NCI-H128 (cell line): ENCODE results near the gene GATA5.

Experiments used
- DNase-seq: peaks from one replicate; lab custom pipeline; 2025; ENCODE audit not compliant: unreplicated experiment; lab: John Stamatoyannopoulos, UW

Gene GATA5

DNA sequence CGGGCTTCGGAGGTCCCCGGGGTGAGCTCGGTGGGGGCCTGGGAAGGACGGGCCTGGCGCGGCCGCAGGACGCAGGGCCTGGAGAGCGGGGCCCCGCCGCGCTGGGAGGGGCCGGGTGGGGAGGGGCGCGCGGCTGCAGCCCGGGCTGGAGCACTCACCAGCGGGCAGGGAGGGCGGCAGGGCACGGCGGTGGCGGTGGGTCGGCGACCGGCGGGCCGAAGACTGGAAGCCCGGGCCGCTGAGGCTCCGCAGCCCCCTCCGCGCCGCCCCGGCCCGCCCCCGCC, at the start of gene GATA5:
Gene GATA5, minus strand, starts transcription at position 224 of the 284 bp plus-strand sequence. CDS start 474 bp downstream, outside the sequence.
- no peak for DNase-seq

GRCh38 chr20:62525014-62525413, 49.2 kb upstream of the GATA5 start:
- no peak for DNase-seq

GRCh38 chr20:62524505-62524911, 48.7 kb upstream of the GATA5 start:
- DNase-seq = no peak

DNA sequence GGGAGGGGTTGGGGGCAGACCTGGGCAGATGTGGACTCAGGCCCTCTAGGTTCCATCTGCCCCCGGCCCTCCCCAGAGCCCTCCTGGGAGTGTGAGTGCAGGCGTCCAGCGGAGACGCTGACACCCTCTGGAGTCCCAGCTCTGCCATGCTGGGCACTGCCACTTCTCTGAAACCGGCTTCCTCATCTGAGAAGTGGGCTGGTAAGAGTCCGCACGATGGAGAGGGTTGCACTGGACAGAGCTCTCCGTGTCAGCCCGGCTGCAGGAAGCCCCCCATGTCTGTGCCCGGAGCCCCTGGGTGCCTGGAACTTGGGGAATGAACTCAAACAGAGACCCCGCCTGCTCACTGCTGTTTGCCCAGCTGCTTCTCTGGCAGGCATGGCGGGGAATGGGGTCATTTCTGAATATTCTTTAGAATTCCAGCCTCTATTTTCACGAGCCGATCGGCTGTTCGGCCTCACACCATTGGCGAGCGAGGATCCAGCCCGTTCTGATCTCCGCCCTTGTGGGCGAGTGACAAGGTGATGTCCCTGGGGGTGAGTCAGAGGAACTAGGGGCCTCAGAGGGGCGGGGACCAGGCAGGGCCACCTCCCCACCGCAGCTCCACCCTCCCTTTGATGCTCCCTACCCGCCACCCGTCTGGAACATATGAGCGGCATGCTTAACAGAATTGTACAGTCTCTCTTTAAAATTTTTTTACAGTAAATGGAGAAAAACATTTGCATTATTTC, 47.8 kb upstream of the GATA5 start:
- DNase-seq = no peak

DNA sequence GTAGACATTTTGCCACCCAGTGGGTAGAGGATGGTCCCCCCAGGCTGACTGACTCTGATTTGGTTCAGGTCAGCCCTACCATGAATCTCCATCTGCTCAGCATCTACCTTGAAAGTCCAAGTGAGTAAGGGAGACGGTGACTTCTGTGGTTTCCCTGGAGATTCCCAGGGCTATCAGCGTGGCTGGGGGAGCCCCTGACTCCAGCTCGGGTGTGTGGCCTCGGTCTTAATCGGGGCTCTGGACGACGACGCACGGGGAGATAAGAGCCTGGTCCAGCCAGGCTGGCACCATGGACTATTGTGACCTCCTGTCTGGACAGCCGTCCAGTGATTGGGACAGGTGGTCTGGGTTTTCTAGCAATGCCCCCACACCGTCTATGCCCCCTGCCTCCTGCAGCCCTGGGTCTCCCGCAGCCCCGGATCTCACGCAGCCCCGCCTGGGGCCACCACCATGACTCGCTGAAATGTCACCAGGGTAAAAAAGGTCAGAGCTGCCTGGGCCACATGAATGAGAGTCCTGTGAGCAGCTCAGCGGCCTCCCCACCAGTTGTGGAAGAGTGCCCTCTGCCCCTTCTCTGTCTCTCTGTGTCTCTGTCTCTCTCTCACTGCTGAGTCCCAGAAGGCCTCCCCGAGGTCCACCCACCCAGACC, 47.1 kb upstream of the GATA5 start:
- DNase-seq = no peak

DNA sequence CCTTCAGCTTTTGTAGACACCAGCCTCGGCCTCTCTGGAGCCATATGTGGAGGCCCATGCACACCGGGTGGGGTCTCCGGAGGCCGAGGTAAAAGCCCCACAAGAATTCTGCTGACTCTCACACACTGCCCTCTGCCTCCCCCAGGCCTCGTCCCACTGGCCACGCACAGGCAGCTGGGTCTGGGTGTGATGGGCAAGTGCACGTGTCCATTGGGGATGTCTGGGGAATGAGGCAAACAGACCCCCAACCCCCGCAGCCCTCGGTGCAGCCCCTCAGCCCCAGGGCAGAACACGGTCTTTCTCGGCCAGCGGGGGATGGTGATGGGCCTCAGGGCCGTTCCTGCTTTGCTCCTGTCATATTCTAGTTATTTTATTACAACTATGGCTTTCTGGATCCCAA, 44.0 kb upstream of the GATA5 start:
- DNase-seq = no peak

DNA sequence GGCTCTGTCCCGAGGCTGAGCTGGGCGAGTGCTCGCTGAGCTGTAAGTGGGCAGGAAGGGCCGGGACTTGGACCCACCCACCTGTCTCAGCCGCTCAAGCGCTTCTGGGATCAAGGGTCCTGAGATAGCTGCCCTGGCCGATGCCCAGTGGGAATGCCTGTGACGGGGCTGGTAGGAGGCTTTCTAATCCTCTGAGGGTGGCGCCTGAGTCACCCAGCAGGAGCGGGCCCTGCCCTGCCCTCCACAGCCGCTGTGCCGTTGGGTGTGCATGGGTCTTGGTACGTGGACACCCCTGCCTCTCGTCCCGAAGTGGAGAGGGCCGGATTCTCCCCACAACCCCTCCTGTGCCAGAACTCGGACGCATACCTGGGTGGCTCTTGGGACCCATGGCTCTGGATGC, 43.1 kb upstream of the GATA5 start:
- no peak for DNase-seq

DNA sequence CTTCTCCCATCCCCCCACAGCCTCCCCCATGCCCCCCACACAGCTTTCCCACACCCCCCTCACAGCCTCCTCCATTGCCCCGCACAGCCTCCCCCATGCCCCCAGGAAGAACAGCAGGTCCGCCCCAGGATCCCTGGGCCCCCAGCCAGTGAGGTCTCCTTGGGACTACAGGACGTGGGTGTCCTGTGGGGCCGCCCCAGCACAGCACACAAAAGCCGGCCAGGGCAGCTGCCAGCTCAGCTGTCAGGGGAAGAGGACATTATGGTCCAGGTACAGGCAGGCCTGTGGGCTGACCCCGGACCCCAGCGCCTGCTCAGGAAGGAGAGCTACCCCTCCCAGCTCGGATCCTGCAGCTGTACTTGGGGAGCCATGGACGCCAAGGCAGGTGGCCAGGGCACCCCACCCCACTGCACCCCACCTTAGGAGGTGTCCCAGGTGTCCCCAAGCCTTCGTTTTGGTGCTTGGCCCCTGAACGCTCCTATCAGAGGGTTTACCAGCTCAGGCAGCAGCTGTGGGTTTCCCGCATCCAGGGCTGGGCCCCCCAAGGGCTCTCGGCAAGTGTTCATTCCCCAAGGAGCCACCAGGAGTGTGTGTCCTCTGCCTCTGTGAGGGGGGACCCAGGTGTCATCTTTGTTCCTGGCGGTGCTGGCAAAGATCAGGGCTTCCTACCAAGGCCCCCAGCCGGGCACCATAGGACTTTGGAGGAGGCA, 42.3 kb upstream of the GATA5 start:
- DNase-seq = no peak

GRCh38 chr20:62517168-62517567, 41.4 kb upstream of the GATA5 start:
- DNase-seq = no peak

GRCh38 chr20:62516338-62516737, 40.5 kb upstream of the GATA5 start:
- no peak for DNase-seq

DNA sequence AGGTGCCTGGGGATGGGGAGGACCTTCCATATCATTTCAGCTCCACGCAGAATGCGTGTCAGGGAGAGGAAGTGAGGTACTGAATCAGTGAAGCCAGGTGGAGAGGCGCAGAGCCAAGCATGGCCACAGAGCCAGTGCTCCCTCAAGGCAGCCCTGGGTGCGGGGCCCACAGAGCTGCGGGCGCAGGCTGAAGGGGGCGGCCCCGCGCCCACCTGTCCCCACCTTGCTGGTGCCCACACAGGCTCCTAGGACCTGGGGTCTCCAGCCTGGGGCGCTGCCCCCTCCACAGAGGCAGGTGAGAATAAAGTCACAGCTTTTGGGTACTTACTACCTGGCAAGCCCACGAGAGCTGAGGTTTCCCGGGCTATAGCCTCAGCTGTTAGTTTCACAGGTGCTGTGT, 40.0 kb upstream of the GATA5 start:
- DNase-seq = no peak

DNA sequence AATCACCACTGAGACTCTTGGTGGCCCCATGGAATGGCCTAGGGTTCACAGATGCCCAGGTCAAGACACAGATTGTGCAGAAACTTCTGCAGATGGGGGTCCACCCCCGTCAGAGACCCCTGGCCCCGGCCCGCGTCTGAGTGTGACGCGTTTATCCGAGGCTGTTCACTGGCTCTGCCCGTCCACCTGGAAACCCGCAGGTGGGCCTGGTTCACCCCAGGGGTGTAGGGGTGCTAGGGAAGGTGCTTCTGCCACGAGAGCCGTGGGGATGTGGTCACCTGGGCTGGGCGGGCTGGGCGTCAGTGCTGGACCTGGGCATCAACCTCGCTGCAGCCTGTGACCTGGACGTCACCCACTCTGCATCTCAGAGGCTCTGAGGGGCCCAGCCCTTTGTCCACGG, 39.5 kb upstream of the GATA5 start:
- DNase-seq = no peak

GRCh38 chr20:62513991-62514390, 38.2 kb upstream of the GATA5 start:
- no peak for DNase-seq

DNA sequence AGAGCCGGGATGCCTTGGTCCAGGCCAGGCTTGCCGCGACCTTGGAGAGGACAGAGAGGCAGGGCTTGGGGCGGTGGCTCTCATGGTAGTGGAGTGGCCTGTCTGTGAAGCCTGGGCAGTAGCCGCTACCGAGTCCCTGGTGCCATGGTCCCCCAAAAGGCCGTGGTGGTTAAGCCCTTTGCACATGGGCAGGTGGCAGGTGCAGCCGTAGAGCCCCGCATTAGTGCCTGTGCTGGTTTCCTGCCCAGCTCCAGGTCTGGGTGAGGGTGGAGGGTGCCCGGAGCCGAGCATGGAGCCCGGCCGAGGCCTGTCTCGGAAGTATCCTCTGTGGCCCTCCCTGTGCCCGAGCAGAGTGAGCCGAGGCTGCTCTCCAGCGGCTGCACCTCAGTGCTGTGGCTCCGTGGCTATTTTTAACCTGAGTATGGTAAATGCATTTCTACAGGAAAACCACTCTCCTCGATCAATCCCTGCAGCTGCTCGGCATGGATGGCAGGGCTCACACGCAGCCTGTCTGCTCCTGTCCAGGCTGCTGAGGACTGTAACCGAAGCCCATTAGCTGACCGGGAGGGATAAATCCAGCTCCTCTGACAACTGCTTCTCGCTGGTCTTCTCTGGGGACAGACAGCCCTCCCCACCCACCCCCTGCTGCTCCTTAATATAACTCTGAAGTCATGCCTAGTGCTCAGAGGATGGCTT, 36.3 kb upstream of the GATA5 start:
- no peak for DNase-seq

DNA sequence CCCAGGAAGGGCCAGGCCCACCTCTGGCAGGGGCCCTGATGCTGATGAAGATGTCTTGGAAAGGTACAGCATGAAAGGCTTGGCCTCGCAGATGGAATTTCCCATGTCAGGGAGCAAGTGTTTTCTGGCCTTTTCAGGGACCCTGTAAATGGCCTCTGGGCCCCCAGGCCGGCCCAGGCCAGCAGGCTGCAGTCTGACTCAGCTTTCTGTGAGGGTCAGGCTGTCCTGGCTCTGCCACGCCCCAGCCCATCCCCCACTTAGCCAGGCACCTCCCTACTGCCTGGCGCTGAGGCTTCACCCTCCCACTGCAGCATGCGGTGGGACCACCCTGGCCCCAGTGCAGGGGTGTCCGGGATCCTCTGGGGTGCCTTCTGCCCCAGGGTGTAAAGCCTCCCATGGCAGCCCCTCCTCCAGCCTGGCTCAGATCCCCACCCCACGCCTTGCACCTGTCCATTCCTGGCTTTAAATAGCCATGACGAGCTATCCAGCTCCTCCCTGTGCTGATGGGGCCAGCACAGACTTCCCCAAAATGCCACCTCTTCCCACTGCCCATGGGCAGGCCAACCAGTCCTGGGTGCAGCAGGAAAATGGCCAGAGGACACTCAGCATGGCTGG, 35.6 kb upstream of the GATA5 start:
- no peak for DNase-seq

- DNase-seq = no peak
These were observed 32.9 kb upstream of the GATA5 start for GRCh38 chr20:62508641-62509051.

GRCh38 chr20:62507991-62508640, 32.3 kb upstream of the GATA5 start:
- no peak for DNase-seq

- no peak for DNase-seq
These were observed 31.5 kb upstream of the GATA5 start for GRCh38 chr20:62507323-62507722.

- no peak for DNase-seq
These were observed 31.0 kb upstream of the GATA5 start for GRCh38 chr20:62506791-62507190.

- DNase-seq = no peak
These were observed 30.3 kb upstream of the GATA5 start for GRCh38 chr20:62506087-62506486.
